HG02678 (cell line): ENCODE results near the gene CDK17.
"Not testable (repeated sequence)": the region's sequence is repeated elsewhere in the genome, so short reads cannot be mapped to it uniquely, and the experiment has no call there.

ENCODE experiments used
- ATAC-seq: cut with Tn5 transposase; IDR thresholded peaks from one replicate; pipeline ENCODE4 v1.9.1; 2021; ENCODE audit warnings: mild to moderate bottlenecking, moderate library complexity; ENCODE audit not compliant: unreplicated experiment

CDK17 gene

DNA sequence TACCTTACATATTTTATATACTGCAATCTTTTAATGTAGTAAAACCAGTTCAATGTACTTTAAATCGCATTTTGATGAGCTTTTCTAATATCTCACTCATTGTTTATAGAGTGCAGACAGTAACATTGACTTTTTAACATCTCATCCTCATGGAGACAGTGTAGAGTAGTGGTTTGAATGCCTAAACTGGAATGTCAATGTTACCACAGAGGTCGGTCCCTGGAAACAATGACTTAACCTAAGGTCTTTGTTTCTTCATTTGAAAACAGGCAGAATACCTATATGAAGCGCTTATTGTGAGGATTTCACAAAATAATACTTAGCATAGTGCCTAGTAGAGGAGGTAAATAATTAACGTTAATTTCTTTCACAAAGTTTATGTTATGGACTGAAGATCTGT lies 5.0 kb downstream of the CDK17 start:
- no peak for ATAC-seq

DNA sequence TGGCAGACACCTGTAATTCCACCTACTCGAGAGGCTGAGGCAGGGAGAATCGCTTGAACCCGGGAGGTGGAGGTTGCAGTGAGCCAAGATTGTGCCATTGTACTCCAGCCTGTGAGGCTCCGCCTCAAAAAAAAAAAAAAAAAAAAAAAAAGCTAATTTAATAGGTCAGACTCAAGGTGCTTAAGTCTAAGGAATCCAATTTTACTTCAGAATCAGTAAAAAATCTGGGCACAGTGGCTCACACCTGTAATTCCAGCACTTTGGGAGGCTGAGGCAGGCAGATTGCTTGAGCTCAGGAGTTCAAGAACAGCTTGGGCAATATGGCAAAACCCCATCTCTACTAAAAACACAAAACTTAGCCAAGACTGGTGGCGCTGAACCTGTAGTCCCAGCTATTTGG lies 7.0 kb downstream of the CDK17 start:
- not testable (repeated sequence) for ATAC-seq

DNA sequence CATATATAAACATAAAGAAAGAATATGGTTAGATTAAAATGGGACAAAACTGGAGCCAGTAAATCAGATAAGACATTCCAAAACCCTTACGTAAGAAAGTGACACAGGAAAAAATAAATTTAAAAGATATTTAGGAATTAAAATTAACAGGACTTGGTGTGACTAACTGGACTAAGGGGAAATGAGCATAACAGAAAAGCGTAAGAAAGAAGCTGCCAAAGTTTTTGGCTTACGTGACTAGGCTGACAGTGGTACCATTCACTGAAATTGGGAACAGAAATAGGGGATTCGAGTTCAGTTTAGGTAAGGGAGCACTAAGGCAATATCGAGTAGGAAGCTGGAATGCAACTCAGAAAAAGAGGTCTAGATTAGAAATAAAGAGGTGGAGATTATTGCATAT lies 7.8 kb downstream of the CDK17 start:
- ATAC-seq, result no peak

DNA sequence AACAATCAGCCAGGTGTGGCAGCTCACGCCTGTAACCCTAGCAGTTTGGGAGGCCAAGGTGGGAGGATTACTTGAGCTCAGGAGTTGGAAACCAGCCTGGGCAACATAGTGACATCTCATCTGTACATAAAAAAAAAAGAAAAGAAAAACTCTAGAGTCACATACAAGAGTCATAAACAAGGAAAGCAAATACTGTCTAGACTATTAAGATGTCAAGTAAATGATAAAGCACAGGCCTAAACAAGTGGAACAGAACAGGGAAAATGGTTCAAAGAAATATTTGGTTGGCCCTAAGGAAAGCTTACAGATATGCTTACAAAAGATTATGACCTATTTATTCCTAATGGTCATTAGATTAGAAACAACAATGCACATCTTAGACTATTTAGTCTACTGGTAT lies 12.3 kb downstream of the CDK17 start:
- ATAC-seq, result no peak

DNA sequence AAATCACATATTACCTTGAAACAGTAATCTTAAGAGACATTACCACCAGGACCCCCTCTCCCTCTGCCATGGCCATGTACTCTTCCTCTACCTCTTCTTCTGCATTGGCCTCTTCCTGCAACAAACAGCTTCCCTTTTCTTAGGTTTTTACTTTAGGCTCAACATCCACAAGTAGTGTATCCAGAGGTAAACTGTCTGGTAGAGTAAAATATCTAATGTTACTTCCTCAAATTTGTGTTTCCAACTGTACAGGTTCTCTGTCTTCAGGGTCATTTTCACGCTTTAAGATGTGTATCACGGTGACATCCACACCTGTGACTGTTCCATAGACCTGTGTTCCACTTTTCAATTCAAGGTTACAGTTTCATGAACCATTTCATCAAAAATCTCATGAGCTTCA lies 13.4 kb downstream of the CDK17 start:
- ATAC-seq, result no peak

DNA sequence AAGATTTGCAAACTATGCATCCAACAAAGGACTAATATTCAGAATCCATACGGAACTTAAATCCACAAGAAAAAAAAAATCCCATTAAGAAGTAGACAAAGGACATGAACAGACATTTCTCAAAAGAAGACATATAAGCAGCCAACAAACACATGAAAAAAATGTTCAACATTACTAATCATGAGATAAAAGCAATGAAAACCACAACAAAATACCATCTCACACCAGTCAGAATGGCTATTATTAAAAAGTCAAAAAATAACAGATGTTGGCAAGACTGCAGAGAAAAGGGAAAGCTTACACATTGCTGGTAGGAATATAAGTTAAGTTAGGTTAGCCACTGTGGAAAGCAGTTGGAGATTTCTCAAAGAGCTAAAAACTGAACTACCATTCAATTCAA lies 16.2 kb downstream of the CDK17 start:
- no peak for ATAC-seq

DNA sequence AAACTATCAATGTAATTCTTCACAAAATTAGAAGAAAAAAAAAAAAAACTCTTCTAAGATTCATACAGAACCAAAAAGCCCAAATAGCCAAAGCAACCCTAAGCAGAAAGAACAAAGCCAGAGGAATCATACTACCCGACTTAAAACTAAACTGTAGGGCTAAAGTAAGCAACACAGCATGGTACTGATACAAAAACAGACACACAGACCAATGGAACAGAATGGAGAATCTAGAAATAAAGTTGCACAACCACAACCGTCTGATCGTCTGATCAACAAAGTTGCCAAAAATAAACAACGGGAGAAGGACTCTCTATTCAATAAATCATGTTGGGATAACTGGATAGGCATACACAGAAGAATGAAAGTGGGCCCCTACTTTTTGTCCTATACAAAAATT lies 16.9 kb downstream of the CDK17 start:
- ATAC-seq, result no peak

- not testable (repeated sequence) for ATAC-seq
Observed at GRCh38 chr12:96379743-96380142, 20.5 kb downstream of the CDK17 start.

DNA sequence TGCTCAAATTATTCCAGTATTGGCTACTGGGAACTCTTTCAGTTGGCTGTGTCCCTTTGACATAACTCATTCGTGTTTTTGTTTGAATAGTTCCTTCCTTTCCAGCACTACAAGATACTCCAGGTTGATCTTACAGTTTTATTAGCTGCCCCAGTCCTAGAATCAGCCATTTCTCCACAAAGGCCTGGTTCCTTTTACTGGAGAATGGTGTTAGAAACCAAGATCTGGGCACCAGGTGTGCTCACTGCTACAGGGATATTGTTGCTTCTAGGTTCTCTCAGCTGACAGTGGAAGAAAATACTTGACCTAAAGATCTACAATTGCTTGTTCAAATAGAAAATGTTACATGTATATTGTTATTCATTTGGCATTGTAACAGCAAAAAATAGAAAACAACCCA lies 21.9 kb downstream of the CDK17 start:
- ATAC-seq, result no peak

- ATAC-seq, result no peak
Observed at GRCh38 chr12:96376865-96377264, 23.4 kb downstream of the CDK17 start.

DNA sequence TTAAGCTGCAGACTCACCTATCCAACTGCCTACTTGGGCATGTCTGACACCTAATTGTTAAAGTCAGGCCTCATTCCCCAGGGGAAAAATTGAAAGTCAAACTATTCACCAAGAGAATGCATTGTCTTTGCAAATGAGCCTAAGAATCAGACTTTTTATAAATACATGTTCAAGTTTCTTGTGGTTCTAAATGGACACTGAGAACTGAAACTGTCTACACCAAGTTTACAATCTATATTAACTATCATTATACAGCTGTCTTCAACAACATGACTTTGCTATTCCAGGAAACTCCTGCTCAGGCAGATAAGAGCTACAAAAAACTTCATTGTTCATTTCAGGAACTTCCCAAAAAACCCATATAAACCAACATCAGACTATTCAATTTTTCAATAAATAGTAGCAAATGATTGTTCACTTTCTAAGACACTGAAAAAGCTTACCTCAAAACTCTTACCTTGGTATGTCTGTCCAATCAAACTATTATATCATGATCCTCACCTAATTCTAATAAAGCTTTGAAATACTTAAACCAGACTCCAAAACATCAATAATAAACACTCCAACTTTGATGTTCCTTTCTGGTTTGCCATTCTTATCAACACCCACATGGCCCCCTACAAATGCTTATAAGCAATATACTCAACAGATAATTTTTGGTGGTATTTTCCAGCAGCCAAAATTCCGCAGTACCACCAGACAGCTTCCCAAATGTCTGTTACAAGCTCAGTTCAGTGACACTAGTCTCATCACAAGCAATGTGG lies 24.2 kb downstream of the CDK17 start:
- ATAC-seq, result peak; percentile 82

- ATAC-seq, result no peak
Observed at GRCh38 chr12:96375170-96375569, 25.1 kb downstream of the CDK17 start.

- no peak for ATAC-seq
Observed at GRCh38 chr12:96371790-96372699, 28.2 kb downstream of the CDK17 start.

DNA sequence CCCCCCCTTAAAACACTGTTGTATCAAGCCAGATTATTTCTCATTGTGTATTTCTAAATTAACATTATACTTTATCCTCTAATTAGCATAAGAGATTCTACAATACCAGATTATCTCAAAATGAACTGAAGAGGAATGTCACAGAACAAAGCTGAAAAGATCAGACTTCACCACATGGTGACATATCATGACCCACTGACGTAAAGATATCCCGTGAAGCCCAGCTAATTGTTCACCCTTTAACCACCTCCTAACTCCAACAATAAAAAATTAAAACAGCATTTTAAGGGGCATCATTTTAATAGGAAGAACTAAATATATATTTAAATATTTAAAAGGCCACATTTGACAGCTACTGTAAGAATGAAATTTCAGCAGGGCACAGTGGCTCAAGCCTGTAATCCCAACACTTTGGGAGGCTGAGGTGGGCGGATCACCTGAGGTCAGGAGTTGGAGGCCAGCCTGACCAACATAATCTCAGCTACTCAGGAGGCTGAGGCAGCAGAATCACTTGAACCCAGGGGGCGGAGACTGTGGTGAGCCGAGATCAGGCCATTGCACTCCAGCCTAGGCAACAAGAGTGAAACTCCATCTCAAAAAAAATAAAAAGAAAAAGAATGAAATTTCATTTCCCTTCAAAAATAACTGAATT lies 29.0 kb downstream of the CDK17 start:
- ATAC-seq, result no peak

GRCh38 chr12:96368687-96369086 lies 31.6 kb downstream of the CDK17 start:
- ATAC-seq, result no peak

DNA sequence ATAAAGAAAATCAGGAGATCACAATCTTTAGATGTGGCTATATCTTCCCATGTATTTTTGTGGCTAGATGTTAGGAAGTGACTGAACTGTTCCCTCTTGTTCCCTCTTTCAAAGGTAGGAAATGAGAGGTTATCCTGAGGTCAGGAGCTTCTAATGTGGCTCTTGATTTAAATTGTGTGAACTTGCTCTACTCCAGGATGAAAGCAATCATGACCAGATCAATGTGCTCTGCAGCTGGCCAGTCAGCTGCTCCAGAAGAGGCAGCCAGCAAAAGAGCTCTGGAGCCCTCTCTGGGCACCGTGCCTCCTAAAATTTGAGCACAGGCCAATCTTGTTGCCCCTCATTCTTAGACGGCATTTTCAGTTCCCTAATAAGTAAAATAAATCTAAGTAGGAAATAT lies 32.0 kb downstream of the CDK17 start:
- no peak for ATAC-seq

- no peak for ATAC-seq
Observed at GRCh38 chr12:96366381-96366654, 33.9 kb downstream of the CDK17 start.

DNA sequence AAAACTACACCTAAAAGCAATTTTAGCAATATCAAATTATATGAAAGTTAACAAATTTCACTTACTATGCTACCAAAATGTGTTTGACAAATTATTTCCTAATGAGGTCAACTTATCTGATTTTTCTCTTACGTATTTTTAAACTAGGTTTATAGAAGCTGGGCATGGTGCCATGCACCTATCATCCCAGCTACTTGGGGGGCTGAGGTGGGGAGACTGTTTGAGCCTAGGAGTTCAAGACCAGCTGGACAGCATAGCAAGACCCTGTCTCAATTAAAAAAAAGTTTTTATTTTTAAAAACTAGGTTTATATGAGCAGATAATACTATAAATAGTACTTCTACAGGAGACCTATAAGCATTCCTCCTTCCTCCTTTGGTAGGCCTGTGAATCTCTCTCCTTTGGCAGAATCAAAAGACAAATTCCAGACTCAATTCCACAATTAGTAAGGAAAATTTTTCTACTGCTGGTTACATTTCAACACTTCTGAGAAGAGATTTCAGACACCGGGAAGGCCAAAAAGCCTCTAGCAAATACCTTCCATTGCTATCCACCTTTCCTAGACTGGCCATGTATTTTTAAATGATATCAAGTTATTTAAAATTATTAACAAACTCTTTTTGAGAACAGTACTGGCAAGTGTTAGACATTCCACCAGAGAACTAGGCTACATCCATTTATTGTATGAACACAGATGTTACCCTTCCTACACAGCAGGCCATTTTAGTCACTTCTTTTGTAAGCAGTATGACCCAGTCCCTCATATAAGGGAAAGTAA lies 34.4 kb downstream of the CDK17 start:
- no peak for ATAC-seq

- ATAC-seq, result no peak
Observed at GRCh38 chr12:96364092-96364700, 36.0 kb downstream of the CDK17 start.

- ATAC-seq, result no peak
Observed at GRCh38 chr12:96361074-96361473, 39.2 kb downstream of the CDK17 start.

DNA sequence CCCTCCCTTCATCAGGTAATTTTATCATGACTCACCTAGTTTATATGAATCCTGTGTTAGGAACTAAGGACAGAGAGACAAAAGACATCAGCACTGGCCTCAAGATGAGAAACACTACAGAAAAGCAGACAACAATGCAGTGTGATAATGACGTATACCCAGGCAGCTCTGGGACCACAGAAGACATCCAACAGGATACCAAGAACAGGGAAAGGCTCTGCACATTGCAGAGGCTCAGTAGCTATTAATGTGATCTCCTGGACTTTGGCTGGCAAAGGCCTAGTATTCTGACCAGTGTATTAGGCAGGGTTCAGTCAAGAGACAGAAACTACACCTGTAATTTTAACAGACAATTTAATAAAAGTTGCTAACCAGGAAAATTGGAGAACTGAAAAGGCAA lies 39.7 kb downstream of the CDK17 start:
- ATAC-seq, result no peak
